Kidney epithelial cell (primary cell): ENCODE data around the gene LRRC27. TPM values are rescaled to one million over a fixed set of nuclear protein-coding genes. Genes with fewer than 3 reads are reported as not detected.

Source experiments
- DNase-seq: peaks from one replicate; pipeline ENCODE4 v3.0.0-alpha.2; 2010; ENCODE audit warnings: low read depth
- H3K27me3 ChIP-seq: 2 replicates; pipeline ENCODE4 v1.6.0; 2011; ENCODE audit warnings: low read length; ENCODE audit not compliant: control insufficient read depth, insufficient read depth
- H3K36me3 ChIP-seq: 2 replicates; pipeline ENCODE4 v1.5.1; 2011; ENCODE audit warnings: low read length; ENCODE audit not compliant: control insufficient read depth, insufficient read depth
- H3K4me3 ChIP-seq: 2 replicates; pipeline ENCODE4 v1.5.1; 2011; ENCODE audit warnings: low read depth, mild to moderate bottlenecking, control low read depth, low read length
- CTCF ChIP-seq: IDR thresholded peaks from 2 replicates; pipeline ENCODE4 v1.5.1; 2011; ENCODE audit warnings: mild to moderate bottlenecking, moderate library complexity, low read length, control low read depth, inconsistent platforms; ENCODE audit not compliant: insufficient read depth, poor library complexity, severe bottlenecking
- total RNA-seq: library from RNA; depleted of rRNA; stranded (reverse); fragments of >200 nt; gene quantifications from 2 replicates; pipeline ENCODE4 v1.2.3, GENCODE V29; 2015

Gene LRRC27
- total RNA-seq, 1 donor from 2014 or later: 13.3 TPM

GRCh38 chr10:132389433-132390169 is 57.6 kb downstream of the LRRC27 start:
- Histone ChIP-seq H3K27me3 (peaks cover 12% of the 10 kb centered on the region), H3K4me3 (no peak overlapping the region), H3K36me3 (no peaks in the 10 kb centered on the region)
- no peak for DNase-seq
- no peak for TF ChIP-seq CTCF

GRCh38 chr10:132390170-132390920 is 58.4 kb downstream of the LRRC27 start:
- TF ChIP-seq CTCF: no peak
- no peak for DNase-seq
- Histone ChIP-seq H3K27me3 (peaks cover 12% of the 10 kb centered on the region), H3K4me3 (no peak overlapping the region), H3K36me3 (no peaks in the 10 kb centered on the region)

- peaks cover 12% of the 10 kb centered on the region for H3K27me3 ChIP-seq
- H3K4me3 ChIP-seq: no peak overlapping the region
- no peak for DNase-seq
- H3K36me3 ChIP-seq: no peaks in the 10 kb centered on the region
- TF ChIP-seq CTCF: no peak
Observed at GRCh38 chr10:132390921-132391675, 59.1 kb downstream of the LRRC27 start.

GRCh38 chr10:132391676-132392020 is 59.7 kb downstream of the LRRC27 start:
- no peak for DNase-seq
- Histone ChIP-seq H3K27me3 (peaks cover 12% of the 10 kb centered on the region), H3K36me3 (no peaks in the 10 kb centered on the region), H3K4me3 (no peak overlapping the region)
- TF ChIP-seq CTCF: no peak

- no peak for DNase-seq
- Histone ChIP-seq H3K27me3 (peaks cover 12% of the 10 kb centered on the region), H3K4me3 (no peak overlapping the region), H3K36me3 (no peaks in the 10 kb centered on the region)
- no peak for TF ChIP-seq CTCF
Observed at GRCh38 chr10:132392184-132392800, 60.3 kb downstream of the LRRC27 start.
